Panc1 (cell line): ENCODE data around the gene SPATA13. TPM values are rescaled to one million over a fixed set of nuclear protein-coding genes. Genes with fewer than 3 reads are reported as not detected.

Source experiments
- ATAC-seq: fragments of 200-7000 bp; cut with Tn5 transposase; 2 replicates; pipeline ENCODE4 v1.9.1; 2020; ENCODE audit warnings: mild to moderate bottlenecking, moderate library complexity
- BruUV-seq: library from RNA; stranded (reverse); fragments of 400-500 nt; replicated peaks from 2 replicates; lab custom pipeline; 2021; lab: Mats Ljungman, UMichigan
- CTCF ChIA-PET: fragments of 300-600 bp; sonication (Branson Sonifier 250); formaldehyde crosslinking; loops from one replicate; lab custom pipeline; 2022; ENCODE audit warnings: antibody characterized with exemption; lab: Charles Lee
- POLR2A ChIA-PET: fragments of 300-600 bp; sonication (Branson Sonifier 250); formaldehyde crosslinking; loops from one replicate; lab custom pipeline; 2022; ENCODE audit warnings: antibody characterized with exemption; lab: Charles Lee
- DNase-seq: peaks from one replicate; pipeline ENCODE4 v3.0.0-alpha.2; 2010; ENCODE audit warnings: low read depth, low spot score
- H3K27ac ChIP-seq: 2 replicates; pipeline ENCODE4 v1.5.1; 2011; ENCODE audit warnings: mild to moderate bottlenecking, low read length, inconsistent platforms
- H3K27me3 ChIP-seq: fragments of 200-500 bp; sonication (Bioruptor generic); 2 replicates; pipeline ENCODE4 v1.6.0; 2014; ENCODE audit warnings: low read length, inconsistent platforms; ENCODE audit not compliant: control insufficient read depth, insufficient read depth
- H3K36me3 ChIP-seq: fragments of 200-500 bp; sonication (Bioruptor generic); 2 replicates; pipeline ENCODE4 v1.5.1; 2014; ENCODE audit warnings: inconsistent platforms, mild to moderate bottlenecking, low read length, moderate library complexity; ENCODE audit not compliant: control insufficient read depth, insufficient read depth
- H3K4me1 ChIP-seq: 2 replicates; pipeline ENCODE4 v1.5.1; 2011; ENCODE audit warnings: inconsistent platforms, mild to moderate bottlenecking, low read length, moderate library complexity; ENCODE audit not compliant: control insufficient read depth, insufficient read depth
- H3K4me3 ChIP-seq, 2 experiments: 2 replicates each; pipeline ENCODE4 v1.5.1; 2011 to 2012; ENCODE audit warnings: low read depth in 2 of 2, low read length in 2 of 2, mild to moderate bottlenecking in 2 of 2, inconsistent platforms in 1 of 2, moderate library complexity in 1 of 2
- H3K9me3 ChIP-seq: fragments of 200-500 bp; sonication (Bioruptor generic); 2 replicates; pipeline ENCODE4 v1.5.1; 2014; ENCODE audit warnings: low read depth, mild to moderate bottlenecking, inconsistent platforms, low read length, moderate library complexity; ENCODE audit not compliant: control insufficient read depth, insufficient read depth
- POLR2AphosphoS5 ChIP-seq: IDR thresholded peaks from 2 replicates; pipeline ENCODE4 v1.6.1; 2012; ENCODE audit warnings: mild to moderate bottlenecking, low read depth, low read length, moderate library complexity
- SIN3A ChIP-seq: IDR thresholded peaks from 2 replicates; pipeline ENCODE4 v1.6.1; 2012; ENCODE audit warnings: low read depth, mild to moderate bottlenecking, low read length, moderate library complexity, borderline replicate concordance; ENCODE audit not compliant: insufficient read depth
- TCF7L2 ChIP-seq: IDR thresholded peaks from 2 replicates; pipeline ENCODE4 v1.6.1; 2011; ENCODE audit warnings: mild to moderate bottlenecking, low read depth, low read length, inconsistent platforms
- in situ Hi-C: cut with HindIII; loops from 2 replicates; pipeline ENCODE4 v1.10.0; 2016; ENCODE audit warnings: low sequenced_read_pairs, low pct_unique_long_range_greater_than_20kb
- intact Hi-C: fragments of 100-400 bp; cut with micrococcal nuclease; formaldehyde crosslinking; loops from one replicate; pipeline ENCODE4 v1.10.0; 2022; ENCODE audit not compliant: unreplicated experiment
- total RNA-seq: library from RNA; stranded (reverse); gene quantifications from one replicate; pipeline ENCODE4 v1.2.1, GENCODE V29; 2021; ENCODE audit not compliant: unreplicated experiment
- TF ChIP-seq, protein P1 (sequence below): fragments of 450-650 bp; IDR thresholded peaks from 2 replicates; pipeline ENCODE4 v1.5.1; 2017; ENCODE audit warnings: mild to moderate bottlenecking
- TF ChIP-seq, protein P2 (sequence below), 2 experiments: IDR thresholded peaks; 2 replicates each; pipeline ENCODE4 v1.6.1; 2011 to 2012; ENCODE audit warnings: low read depth in 2 of 2, control low read depth in 1 of 2, low read length in 1 of 2, mild to moderate bottlenecking in 1 of 2, moderate library complexity in 1 of 2; ENCODE audit not compliant: insufficient read depth in 1 of 2

Gene SPATA13
- total RNA-seq, 1 experiment from 2014 or later, result 7.9 TPM

DNA sequence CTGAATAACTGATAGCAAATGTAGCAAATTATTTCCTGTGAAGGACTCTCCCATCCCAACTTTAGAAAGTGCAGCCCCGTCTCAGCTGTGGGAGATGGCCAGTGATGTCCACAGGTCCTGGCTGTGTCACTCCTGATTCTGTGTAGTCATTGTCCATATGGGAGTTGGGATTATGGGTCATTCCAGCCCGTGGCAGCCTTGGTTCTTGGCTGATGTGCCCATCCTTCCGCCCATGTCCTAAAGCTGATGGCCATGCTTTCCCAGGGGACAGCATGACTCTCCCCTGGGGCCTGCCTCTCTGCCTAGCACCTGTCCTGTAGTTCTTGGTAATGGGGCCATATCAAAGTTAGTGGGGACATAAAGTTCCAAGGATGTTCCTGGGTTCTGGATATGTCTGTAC lies 104.9 kb downstream of the SPATA13 start:
- ATAC-seq, result no peak
- H3K27ac ChIP-seq, result no peak overlapping the region
- TF ChIP-seq SIN3A (no peak), POLR2AphosphoS5 (no peak), TCF7L2 (no peak)
- TF ChIP-seq, protein P1, sequence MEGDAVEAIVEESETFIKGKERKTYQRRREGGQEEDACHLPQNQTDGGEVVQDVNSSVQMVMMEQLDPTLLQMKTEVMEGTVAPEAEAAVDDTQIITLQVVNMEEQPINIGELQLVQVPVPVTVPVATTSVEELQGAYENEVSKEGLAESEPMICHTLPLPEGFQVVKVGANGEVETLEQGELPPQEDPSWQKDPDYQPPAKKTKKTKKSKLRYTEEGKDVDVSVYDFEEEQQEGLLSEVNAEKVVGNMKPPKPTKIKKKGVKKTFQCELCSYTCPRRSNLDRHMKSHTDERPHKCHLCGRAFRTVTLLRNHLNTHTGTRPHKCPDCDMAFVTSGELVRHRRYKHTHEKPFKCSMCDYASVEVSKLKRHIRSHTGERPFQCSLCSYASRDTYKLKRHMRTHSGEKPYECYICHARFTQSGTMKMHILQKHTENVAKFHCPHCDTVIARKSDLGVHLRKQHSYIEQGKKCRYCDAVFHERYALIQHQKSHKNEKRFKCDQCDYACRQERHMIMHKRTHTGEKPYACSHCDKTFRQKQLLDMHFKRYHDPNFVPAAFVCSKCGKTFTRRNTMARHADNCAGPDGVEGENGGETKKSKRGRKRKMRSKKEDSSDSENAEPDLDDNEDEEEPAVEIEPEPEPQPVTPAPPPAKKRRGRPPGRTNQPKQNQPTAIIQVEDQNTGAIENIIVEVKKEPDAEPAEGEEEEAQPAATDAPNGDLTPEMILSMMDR, result no peak
- TF ChIP-seq, protein P2, sequence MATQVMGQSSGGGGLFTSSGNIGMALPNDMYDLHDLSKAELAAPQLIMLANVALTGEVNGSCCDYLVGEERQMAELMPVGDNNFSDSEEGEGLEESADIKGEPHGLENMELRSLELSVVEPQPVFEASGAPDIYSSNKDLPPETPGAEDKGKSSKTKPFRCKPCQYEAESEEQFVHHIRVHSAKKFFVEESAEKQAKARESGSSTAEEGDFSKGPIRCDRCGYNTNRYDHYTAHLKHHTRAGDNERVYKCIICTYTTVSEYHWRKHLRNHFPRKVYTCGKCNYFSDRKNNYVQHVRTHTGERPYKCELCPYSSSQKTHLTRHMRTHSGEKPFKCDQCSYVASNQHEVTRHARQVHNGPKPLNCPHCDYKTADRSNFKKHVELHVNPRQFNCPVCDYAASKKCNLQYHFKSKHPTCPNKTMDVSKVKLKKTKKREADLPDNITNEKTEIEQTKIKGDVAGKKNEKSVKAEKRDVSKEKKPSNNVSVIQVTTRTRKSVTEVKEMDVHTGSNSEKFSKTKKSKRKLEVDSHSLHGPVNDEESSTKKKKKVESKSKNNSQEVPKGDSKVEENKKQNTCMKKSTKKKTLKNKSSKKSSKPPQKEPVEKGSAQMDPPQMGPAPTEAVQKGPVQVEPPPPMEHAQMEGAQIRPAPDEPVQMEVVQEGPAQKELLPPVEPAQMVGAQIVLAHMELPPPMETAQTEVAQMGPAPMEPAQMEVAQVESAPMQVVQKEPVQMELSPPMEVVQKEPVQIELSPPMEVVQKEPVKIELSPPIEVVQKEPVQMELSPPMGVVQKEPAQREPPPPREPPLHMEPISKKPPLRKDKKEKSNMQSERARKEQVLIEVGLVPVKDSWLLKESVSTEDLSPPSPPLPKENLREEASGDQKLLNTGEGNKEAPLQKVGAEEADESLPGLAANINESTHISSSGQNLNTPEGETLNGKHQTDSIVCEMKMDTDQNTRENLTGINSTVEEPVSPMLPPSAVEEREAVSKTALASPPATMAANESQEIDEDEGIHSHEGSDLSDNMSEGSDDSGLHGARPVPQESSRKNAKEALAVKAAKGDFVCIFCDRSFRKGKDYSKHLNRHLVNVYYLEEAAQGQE (IDR thresholded peaks at IDR 0.05; ENCODE audit: insufficient read depth in 1 of 2, low read depth in 2 of 2, low read length in 1 of 2), result no peak
- no peaks in the 10 kb centered on the region for H3K36me3 ChIP-seq
- H3K9me3 ChIP-seq, result no peaks in the 10 kb centered on the region
- BruUV-seq, result no TSS peak
- H3K4me3 ChIP-seq, result no peak overlapping the region
- in situ Hi-C loops, result no loop called here
- ChIA-PET CTCF (no interaction called here), POLR2A (no interaction called here)
- no peaks in the 10 kb centered on the region for H3K27me3 ChIP-seq
- no peak for DNase-seq
- intact Hi-C loops, result no loop called here
- H3K4me1 ChIP-seq, result no peaks in the 10 kb centered on the region

DNA sequence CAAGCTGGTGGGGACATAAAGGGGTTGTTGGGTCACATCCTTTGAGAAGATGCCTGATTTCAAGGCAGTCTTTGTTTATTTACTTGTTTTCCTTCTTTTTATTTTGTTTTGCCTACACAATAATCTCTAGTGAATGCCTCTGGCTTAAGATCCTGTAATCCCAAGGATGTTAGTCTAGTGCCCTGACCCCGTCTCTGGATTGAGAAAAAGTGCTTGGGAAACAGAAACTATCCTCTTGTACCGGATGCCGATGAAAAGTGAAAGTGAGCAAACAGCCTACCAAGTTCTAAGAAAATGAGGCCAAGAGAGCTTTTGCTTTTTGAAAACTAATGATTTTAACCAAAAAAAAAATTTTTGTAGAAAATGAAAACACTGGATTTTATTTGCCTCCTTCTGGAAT lies 106.8 kb downstream of the SPATA13 start:
- H3K9me3 ChIP-seq, result no peaks in the 10 kb centered on the region
- H3K4me3 ChIP-seq, result no peak overlapping the region
- no TSS peak for BruUV-seq
- CTCF ChIA-PET, result no interaction called here
- no peaks in the 10 kb centered on the region for H3K27me3 ChIP-seq
- POLR2A ChIA-PET, result no interaction called here
- intact Hi-C loops, result no loop called here
- H3K4me1 ChIP-seq, result no peaks in the 10 kb centered on the region
- H3K36me3 ChIP-seq, result no peaks in the 10 kb centered on the region
- in situ Hi-C loops, result no loop called here
- no peak overlapping the region for H3K27ac ChIP-seq
- DNase-seq (no peak), ATAC-seq (no peak)
- TF ChIP-seq TCF7L2 (no peak), SIN3A (no peak)
- TF ChIP-seq, protein P2 (IDR thresholded peaks at IDR 0.05; ENCODE audit: insufficient read depth in 1 of 2, low read depth in 2 of 2, low read length in 1 of 2), result no peak
- TF ChIP-seq, protein P1, result no peak
